ENCODE data around the gene WNK4.
A peak's percentile ranks its signal among the peaks of the same experiment; 100 is the strongest.

Gene WNK4

DNA sequence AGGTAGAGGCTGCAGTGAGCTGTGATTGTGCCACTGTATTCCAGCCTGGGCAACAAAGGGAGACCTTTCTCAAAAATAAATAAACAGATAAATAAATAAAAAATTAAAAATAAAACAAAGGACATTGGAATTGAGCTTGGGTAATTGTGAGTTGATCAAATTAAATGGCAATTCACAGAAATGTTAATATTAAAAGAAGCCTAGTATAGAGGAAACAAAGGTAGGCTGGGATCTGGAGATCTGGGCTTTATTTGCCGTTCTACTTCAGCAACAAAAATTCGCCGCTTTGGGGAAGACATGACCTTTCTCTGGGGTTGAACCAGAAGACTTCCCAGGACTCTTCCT, 7.5 kb upstream of the WNK4 start:
- DNase-seq (ENCODE audit: low read depth): no peak

DNA sequence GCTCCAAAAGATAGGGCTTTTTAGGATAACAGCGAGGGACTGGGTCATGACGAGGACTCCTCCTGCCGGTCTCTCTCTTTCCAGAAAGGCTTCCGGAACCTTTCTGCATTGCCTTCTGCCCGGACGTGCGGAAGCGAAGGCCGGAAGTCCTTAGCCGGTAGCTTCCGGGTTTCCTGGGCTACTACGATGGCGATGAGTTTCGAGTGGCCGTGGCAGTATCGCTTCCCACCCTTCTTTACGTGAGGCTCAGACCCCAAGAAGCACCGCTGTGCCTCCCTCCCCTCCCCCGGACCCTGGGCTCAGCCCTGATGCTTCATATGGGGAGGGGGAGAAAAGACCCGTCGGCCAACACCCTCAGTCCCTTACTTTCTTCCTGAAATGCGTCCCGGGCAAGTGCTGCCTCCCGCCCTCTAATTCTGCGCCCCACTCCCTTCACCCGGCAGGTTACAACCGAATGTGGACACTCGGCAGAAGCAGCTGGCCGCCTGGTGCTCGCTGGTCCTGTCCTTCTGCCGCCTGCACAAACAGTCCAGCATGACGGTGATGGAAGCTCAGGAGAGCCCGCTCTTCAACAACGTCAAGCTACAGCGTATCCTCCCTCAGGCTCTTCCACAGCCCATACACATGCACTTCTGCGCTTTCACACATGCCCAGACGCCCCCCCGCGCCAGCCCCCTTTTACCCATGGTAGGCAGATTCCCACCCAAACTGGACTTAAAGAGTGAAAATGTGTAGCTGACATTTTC, 6.9 kb upstream of the WNK4 start, which contains the start of gene VPS25:
Gene VPS25, plus strand, starts transcription at position 160 of the 746 bp plus-strand sequence. Its CDS starts 27 bp downstream, at position 187.
- peak; percentile 58 for DNase-seq (ENCODE audit: low read depth)

DNA sequence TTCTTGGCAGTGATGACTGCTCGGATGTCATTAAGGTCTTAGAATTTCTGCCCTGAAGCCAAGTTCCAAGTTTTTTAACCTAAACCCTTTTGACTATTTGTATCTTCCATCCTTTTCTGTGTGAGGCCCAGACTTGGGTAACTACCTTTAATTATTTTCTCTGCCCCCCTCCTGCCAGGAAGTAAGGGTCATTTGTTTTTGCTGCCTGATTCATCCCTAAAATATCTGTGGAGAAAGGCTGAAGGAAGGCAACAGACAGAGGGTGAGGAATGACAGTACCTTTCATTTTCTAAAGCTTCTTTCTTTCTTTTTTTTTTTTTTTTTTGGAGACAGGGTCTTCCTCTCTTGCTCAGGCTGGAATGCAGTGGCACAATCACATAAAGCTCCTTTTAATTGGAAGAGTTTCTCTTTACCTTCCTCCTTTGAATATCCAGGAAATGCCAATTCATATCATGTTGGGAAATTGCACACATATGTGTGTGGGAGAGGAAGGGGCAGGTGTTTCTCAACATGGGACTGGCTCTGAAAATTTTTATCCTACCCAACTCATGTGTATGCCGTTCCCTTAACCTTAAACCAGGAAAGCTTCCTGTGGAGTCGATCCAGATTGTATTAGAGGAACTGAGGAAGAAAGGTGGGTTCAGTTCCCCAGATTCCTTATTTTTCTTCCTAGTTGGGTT, 6.2 kb upstream of the WNK4 start:
- DNase-seq (ENCODE audit: low read depth): no peak

DNA sequence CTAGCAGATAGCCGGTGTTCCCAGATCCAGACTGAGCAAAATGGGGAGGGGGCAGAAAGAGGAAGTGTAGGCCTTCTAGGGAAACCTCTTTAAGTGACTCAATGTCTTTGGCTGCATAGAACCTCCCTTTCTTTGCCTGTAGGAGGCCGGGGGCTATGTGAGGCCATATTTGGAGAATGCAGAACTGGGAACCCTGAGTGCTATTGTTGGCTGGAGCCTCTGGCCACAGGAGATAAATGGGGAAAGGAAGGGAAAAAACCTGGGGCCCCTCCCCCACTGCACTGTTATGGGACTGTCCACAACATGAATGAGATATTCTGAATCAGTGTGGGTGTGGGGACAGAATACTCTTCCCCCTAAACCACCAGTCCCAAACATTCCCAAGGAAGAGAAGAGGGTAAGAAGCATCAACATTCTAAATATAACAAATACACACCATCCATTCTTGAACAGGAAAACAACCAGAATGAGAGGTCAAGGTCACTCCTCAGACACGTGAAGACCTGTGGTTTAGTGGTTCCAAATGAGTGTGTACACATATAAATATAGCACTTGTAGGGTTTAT, 4.8 kb upstream of the WNK4 start:
- no peak for DNase-seq (ENCODE audit: low read depth)

DNA sequence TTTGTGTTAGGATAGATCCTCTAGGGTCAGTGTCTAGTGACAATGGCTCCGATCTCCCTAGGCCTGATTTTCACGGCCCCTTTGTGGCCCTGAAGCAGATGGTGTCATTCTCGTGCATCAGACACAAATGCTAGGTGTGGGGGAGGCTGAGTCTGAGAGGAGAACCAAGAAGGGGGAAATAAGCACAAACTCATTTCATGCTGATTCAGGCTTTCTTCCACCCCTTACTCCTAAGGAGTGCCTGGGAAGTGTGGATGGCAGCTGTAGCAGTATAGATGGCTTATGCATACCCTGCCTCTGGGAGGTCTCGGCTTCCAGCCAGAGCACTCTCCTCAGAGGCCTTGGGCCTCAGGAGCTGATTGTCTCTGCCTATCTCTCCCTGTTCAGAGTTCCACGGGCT, 1.8 kb upstream of the WNK4 start:
- no peak for DNase-seq (ENCODE audit: low read depth)

DNA sequence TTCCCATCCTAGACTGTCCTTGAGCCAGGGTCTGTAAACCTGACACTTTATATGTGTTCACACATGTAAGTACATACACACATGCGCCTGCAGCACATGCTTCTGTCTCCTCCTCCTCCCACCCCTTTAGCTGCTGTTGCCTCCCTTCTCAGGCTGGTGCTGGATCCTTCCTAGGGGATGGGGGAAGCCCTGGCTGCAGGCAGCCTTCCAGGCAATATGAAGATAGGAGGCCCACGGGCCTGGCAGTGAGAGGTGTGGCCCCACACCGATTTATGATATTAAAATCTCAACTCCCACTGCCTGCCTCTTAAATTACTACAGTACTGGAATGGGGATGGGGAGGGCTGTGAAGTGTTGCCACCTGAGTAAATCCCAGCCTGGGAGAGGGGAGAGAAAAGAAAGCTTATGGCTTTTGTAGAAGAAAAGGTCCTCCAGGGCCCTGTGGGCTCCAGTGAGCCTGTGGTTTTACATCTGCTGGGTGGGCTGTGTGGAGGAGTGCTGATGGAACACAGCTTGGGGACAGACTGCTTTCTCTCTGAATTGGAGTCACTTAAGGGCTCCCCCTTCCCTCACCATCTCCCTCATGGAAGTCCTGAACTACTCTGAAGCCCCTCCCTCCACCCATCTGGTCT, 990 bp upstream of the WNK4 start:
- no peak for DNase-seq (ENCODE audit: low read depth)

DNA sequence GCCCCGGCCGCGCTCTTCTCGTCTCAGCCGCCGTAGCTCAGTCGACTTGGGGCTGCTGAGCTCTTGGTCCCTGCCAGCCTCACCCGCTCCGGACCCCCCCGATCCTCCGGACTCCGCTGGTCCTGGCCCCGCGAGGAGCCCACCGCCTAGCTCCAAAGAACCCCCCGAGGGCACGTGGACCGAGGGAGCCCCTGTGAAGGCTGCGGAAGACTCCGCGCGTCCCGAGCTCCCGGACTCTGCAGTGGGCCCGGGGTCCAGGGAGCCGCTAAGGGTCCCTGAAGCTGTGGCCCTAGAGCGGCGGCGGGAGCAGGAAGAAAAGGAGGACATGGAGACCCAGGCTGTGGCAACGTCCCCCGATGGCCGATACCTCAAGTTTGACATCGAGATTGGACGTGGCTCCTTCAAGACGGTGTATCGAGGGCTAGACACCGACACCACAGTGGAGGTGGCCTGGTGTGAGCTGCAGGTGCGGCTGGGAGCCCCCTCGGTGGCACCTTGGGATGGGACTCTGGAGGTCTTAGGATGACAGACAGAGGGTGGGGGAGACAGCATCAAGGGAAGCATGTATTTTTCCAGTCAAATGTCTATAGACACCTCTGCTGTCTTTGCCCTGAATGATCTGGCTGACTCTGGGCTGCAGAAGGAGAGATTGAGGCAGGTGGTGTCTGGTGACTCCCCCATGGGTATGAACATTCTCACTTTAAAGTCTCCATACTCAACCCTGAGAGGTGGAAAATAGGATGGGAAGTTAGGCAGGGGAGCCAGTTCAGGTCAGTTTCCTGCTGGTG, 635 bp downstream of the WNK4 start:
- DNase-seq (ENCODE audit: low read depth): no peak

DNA sequence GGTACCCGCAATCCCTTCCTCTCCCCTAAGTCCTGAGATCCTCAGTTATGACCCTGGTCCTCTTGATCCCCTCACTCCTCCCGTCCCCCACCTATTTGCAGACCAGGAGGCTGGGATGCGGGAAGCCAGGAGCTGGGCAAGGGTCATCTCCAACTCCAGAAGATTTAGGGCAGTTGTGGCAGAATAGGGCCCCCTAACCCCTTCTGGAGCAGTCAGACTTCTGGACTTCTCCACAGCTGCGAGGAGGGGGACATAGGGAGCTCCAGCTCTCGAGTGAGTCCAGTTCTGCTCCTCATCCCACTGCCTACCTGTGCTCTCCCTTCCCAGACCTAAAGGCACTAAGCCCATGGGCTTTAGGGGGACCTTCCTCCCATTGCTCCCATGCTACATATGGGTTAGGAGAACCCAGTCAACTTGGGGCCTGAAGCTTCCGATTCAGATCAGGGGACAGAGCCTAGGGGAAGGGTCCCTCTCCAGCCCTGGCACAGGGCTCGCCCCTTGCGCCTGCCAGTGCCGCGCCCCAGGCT, 1.3 kb downstream of the WNK4 start:
- DNase-seq (ENCODE audit: low read depth): no peak

DNA sequence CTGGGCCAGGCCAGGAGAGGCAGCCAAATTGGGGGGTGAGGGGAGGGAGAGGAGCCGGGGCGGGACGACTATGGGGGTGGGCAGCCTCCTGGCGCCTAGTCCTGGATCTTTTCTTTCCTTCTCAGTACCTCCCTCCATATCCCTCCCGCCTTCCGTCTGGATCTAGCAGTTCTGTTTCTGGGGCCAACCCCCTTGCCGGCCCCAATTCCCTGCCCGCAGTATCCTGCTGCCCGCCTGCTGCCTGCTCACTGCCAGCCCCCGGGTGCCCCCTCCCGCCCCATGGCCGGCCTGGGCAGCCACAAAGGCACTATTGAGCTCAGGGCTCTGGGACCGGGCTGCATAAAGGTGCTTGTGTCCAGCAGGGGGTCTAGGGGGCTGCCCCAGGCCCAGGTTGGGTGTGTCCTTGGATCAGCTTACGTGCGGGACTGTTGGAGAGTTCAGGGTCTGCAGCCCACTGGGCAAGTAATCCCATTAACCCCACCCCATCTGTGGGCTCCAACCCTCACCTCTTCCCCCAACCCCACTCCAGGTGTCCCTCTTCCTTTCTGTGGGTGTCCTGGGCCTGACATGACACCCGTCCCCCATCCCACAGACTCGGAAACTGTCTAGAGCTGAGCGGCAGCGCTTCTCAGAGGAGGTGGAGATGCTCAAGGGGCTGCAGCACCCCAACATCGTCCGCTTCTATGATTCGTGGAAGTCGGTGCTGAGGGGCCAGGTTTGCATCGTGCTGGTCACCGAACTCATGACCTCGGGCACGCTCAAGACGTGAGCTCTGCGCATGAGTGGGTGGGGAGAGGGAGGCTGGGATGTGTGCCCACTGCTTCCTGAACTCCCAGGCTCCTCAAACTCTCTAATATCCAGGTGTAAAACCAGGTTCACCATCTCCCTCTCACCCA, 2.0 kb downstream of the WNK4 start:
- no peak for DNase-seq (ENCODE audit: low read depth)

DNA sequence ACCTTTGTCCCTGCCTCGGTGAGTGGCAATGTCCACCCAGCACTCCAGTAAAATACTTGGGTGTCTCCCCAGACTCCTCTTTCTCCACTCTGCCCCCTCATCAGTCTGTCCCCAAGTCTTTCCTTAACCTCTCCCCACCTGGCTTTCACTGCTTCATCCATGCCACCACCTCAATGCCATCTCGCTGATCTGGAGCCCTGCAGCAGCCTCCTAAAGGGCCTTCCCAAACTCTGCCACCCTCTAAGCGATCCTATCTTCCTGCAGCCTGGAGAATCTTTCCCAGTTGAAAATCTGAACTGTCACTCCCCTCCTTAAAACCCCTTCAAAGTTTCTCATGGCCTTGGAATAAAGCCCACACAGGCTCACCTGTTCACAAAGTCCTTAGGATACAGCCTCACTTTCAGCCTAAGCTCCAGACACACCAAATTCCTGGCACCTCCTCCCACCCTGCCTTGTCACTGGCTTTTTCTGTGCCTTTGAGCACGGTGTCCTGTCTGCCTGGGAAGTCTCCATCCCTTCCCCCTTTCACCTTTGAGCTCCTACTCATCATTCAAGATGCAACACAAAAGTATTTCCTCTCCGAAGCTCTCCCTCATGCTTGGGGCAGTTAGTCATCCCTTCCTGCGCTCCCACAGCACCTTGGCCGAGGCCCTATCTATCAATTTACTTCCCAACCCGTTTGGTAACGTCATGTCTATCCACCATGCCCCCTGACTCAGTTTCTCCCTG, 2.8 kb downstream of the WNK4 start:
- no peak for DNase-seq (ENCODE audit: low read depth)

DNA sequence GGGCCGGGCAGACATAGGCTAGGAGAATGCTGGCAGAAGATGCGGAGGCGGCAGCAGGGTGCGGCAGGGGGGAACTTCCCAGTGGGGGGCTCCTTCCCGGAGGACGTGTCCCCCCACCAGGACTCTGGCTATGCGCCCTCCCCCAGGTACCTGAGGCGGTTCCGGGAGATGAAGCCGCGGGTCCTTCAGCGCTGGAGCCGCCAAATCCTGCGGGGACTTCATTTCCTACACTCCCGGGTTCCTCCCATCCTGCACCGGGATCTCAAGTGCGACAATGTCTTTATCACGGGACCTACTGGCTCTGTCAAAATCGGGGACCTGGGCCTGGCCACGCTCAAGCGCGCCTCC, 3.4 kb downstream of the WNK4 start:
- no peak for DNase-seq (ENCODE audit: low read depth)

DNA sequence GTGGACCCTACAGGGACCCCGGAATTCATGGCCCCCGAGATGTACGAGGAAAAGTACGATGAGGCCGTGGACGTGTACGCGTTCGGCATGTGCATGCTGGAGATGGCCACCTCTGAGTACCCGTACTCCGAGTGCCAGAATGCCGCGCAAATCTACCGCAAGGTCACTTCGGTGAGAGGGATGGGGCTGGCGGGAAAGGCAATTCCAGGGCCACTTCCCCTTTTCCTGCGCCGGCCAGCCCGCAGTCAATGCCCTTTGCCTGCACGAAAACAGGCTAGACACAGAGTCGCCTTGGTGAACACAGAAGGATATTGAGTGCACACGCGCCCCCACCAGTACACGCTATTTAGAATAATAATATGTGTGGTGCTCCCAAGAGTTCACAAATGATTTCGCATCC, 4.0 kb downstream of the WNK4 start:
- DNase-seq (ENCODE audit: low read depth): no peak

DNA sequence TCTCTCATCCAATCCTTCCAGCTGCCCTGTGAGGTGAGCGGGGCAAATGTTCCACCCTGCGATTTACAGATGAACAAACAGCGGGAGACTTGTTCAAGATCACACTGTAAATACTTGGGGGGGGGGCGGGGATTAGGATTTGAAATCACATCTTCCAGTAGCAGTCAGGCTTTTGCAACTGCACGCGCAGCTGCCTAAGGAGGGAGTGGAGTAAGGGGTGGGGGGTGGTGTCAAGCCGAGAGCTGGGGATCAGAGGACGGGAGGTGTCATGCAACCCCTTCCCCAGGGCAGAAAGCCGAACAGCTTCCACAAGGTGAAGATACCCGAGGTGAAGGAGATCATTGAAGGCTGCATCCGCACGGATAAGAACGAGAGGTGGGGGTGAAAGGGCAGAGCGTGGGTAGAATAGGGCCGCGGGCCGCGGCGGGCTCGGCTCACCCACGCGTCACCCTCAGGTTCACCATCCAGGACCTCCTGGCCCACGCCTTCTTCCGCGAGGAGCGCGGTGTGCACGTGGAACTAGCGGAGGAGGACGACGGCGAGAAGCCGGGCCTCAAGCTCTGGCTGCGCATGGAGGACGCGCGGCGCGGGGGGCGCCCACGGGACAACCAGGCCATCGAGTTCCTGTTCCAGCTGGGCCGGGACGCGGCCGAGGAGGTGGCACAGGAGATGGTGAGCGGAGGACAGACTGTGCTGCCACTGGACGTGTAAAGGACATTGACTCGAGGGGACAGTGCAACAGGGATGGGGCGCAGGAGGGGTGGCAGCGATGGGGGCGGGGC, 4.6 kb downstream of the WNK4 start:
- DNase-seq (ENCODE audit: low read depth): no peak

DNA sequence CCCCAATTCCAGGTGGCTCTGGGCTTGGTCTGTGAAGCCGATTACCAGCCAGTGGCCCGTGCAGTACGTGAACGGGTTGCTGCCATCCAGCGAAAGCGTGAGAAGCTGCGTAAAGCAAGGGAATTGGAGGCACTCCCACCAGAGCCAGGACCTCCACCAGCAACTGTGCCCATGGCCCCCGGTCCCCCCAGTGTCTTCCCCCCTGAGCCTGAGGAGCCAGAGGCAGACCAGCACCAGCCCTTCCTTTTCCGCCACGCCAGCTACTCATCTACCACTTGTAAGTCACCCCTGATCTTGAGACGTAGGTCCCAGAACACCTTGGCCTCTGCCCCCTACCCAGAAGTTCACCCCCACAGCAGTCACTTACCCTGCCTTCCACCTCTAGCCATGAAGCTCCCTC, 6.9 kb downstream of the WNK4 start:
- no peak for DNase-seq (ENCODE audit: low read depth)

DNA sequence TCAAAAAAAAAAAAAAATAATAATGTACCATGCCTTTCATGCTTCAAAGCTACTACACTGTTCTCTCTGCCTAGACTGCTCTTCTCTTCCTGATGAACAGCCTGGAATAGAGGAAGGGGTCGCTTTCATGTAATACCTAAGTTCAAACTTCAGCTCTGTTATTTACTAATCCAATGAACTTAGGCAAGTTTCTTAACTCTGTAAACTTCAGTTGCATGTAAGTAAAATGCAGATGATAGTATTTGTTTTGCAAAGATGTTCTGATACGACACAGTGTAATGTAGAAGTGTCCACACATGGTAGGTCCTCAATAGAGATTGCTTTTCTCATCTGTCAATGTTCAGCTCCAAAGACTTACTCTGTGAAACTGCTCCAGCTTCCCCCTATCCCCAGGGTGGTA, 11.5 kb downstream of the WNK4 start:
- DNase-seq (ENCODE audit: low read depth): no peak

DNA sequence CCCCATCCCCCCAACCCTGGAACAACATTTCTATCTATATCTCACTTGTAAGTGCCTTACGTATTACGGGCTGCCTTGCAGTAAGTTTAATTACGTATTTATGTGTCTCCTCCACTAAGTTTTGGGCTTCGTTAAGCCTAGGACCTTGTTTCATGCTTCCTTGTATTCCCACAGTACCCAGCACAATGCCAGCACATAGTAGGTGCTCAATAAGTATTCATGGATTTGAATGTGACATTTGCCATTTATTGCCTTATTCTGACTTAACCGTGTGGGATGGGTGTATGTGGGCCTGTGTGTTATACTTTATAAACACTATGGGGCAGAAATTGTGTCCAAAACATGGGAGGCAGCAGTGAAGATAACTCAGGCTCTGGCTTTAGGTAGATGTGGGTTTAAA, 12.1 kb downstream of the WNK4 start:
- DNase-seq (ENCODE audit: low read depth): no peak

DNA sequence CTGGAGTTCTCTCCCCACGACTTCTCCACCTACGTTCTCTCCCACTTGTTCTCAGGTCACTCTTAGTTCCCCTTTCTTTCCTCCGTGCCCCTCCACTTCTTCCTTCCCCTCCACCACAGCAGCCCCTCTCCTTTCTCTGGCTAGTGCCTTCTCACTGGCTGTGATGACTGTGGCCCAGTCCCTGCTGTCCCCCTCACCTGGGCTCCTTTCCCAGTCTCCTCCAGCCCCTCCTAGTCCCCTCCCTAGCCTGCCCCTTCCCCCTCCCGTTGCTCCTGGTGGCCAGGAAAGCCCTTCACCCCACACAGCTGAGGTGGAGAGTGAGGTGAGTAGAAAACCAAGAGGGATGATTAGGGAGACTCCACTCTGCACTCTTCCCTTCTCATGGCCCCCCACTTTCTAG, 14.7 kb downstream of the WNK4 start:
- DNase-seq (ENCODE audit: low read depth): no peak

DNA sequence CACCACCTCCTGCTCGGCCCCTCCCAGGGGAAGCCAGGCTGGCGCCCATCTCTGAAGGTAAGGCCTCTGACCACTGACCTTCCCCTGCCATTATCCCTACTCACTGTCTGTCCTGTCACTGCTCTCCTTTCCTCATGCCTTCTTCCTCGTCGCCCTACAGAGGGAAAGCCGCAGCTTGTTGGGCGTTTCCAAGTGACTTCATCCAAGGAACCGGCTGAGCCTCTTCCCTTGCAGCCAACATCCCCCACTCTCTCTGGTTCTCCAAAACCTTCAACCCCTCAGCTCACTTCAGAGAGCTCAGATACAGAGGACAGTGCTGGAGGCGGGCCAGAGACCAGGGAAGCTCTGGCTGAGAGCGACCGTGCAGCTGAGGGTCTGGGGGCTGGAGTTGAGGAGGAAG, 15.1 kb downstream of the WNK4 start:
- no peak for DNase-seq (ENCODE audit: low read depth)

DNA sequence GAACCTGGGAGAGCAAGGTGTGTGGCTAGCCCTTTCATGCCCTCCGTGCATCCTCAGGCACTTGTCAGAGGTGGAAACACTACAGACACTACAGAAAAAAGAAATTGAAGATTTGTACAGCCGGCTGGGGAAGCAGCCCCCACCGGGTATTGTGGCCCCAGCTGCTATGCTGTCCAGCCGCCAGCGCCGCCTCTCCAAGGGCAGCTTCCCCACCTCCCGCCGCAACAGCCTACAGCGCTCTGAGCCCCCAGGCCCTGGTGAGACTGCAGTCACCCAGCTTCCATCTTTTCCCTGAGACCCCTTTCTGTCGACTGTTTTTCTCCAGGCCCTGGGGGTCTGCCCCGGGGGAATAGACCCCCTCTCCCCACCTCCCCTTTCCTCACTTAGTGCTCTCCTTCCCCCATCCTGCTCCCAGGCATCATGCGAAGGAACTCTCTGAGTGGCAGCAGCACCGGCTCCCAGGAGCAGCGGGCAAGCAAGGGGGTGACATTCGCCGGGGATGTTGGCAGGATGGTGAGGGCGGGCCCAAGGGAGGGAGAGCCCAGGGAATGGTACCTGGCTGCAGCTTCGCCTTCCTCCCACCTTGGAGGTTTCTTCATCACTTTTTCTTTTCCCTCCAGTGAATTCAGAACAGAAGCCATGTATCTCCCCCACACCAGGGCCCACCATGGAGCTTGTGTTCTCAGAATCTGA, 15.8 kb downstream of the WNK4 start:
- DNase-seq (ENCODE audit: low read depth): no peak
